ENCODE results near the gene NFIL3.
"Not testable (repeated sequence)": the region's sequence is repeated elsewhere in the genome, so short reads cannot be mapped to it uniquely, and the experiment has no call there.

Gene NFIL3

DNA sequence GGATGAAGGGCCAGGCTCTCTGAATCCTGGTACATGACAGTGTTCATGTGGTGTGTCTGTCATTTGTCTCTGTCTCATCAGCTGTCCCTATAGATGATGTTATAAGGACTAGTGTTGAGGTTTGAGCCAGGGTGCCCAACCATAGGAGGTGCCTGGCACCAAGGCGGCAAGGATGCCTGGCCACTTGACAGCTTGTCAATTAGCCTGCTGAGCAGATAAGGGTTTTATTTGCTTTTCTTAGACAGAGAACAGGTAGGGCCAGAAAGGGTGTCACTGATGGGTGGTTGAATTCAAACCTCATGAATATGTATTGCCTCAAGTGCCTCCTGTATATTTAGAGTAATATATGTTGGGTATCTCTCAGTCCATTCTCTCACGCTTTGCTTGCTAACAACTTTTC, 31.8 kb downstream of the NFIL3 start:
- Histone ChIP-seq H3K79me2 (ENCODE audit: insufficient read depth, low read length) (no peaks in the 10 kb centered on the region), H2AFZ (ENCODE audit: low read depth, low read length, severe bottlenecking) (no peak overlapping the region), H3K36me3 (ENCODE audit: low read length) (no peaks in the 10 kb centered on the region), H3K9me2 (replicated peaks; ENCODE audit: insufficient read depth, low read length) (no peaks in the 10 kb centered on the region), H3F3A (ENCODE audit: insufficient read depth) (no peaks in the 10 kb centered on the region), H3K27ac (ENCODE audit: low read depth, low read length) (no peak overlapping the region), H3K4me2 (ENCODE audit: low read depth, low read length, poor library complexity, severe bottlenecking) (no peak overlapping the region), H3K9me3 (ENCODE audit: insufficient read depth, low read length) (no peaks in the 10 kb centered on the region), H3K9ac (ENCODE audit: low read length) (no peak overlapping the region), H4K20me1 (ENCODE audit: low read depth, low read length) (no peaks in the 10 kb centered on the region), H3K27me3 (ENCODE audit: low read length) (no peaks in the 10 kb centered on the region), H3K4me3 (ENCODE audit: insufficient read depth, low read length, poor library complexity, severe bottlenecking) (no peak overlapping the region)
- no peak for TF ChIP-seq EZH2phosphoT487 (conservative IDR thresholded peaks at IDR 0.05; ENCODE audit: low read length)
- TF ChIP-seq, protein P1, sequence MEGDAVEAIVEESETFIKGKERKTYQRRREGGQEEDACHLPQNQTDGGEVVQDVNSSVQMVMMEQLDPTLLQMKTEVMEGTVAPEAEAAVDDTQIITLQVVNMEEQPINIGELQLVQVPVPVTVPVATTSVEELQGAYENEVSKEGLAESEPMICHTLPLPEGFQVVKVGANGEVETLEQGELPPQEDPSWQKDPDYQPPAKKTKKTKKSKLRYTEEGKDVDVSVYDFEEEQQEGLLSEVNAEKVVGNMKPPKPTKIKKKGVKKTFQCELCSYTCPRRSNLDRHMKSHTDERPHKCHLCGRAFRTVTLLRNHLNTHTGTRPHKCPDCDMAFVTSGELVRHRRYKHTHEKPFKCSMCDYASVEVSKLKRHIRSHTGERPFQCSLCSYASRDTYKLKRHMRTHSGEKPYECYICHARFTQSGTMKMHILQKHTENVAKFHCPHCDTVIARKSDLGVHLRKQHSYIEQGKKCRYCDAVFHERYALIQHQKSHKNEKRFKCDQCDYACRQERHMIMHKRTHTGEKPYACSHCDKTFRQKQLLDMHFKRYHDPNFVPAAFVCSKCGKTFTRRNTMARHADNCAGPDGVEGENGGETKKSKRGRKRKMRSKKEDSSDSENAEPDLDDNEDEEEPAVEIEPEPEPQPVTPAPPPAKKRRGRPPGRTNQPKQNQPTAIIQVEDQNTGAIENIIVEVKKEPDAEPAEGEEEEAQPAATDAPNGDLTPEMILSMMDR (IDR thresholded peaks at IDR 0.05; ENCODE audit: insufficient read depth, low read length, poor library complexity, severe bottlenecking) = no peak

DNA sequence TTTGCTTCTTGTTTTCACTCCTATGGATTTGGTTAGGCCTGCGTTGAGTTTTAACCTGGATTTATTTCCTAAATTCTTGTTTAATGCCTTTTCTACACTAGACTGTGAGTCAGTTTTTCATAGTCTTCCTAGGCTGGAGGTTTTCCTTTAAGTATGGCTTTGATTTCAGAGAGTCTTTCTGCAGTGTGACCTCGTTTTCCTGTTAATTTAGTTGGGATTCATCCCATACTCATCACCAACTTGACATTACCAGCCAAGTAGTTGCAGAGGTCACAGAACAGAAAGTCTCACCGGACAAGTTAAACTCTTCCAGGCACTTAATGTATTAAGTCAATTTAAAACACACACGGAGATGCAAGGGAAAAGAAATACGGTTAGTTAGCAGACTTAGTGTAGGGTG, 32.2 kb downstream of the NFIL3 start:
- TF ChIP-seq, protein P1 (IDR thresholded peaks at IDR 0.05; ENCODE audit: insufficient read depth, low read length, poor library complexity, severe bottlenecking) = no peak
- no peak for TF ChIP-seq EZH2phosphoT487 (conservative IDR thresholded peaks at IDR 0.05; ENCODE audit: low read length)
- no peaks in the 10 kb centered on the region for H4K20me1 ChIP-seq (ENCODE audit: low read depth, low read length)
- no peak overlapping the region for H2AFZ ChIP-seq (ENCODE audit: low read depth, low read length, severe bottlenecking)
- no peak overlapping the region for H3K4me2 ChIP-seq (ENCODE audit: low read depth, low read length, poor library complexity, severe bottlenecking)
- H3K4me3 ChIP-seq (ENCODE audit: insufficient read depth, low read length, poor library complexity, severe bottlenecking) = no peak overlapping the region
- no peaks in the 10 kb centered on the region for H3K27me3 ChIP-seq (ENCODE audit: low read length)
- no peaks in the 10 kb centered on the region for H3K36me3 ChIP-seq (ENCODE audit: low read length)
- H3K9ac ChIP-seq (ENCODE audit: low read length) = no peak overlapping the region
- H3F3A ChIP-seq (ENCODE audit: insufficient read depth) = no peaks in the 10 kb centered on the region
- no peaks in the 10 kb centered on the region for H3K79me2 ChIP-seq (ENCODE audit: insufficient read depth, low read length)
- no peaks in the 10 kb centered on the region for H3K9me2 ChIP-seq (replicated peaks; ENCODE audit: insufficient read depth, low read length)
- H3K27ac ChIP-seq (ENCODE audit: low read depth, low read length) = no peak overlapping the region
- no peaks in the 10 kb centered on the region for H3K9me3 ChIP-seq (ENCODE audit: insufficient read depth, low read length)

DNA sequence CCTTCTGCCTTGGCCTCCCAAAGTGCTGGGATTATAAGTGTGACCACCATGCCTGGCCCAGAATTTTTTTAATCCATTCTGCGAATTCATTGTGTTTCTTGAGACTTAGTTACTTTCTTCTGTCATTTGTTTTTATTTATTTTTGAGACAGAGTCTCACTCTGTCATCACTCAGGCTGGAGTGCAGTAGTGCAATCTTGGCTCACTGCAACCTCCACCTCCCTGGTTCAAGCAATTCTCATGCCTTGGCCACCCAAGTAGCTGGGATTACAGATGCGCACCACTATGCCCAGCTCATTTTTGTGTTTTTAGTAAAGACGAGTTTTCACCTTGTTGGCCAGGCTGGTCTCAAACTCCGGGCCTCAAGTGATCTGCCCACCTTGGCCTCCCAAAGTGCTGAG, 33.9 kb downstream of the NFIL3 start:
- not testable (repeated sequence) for H2AFZ ChIP-seq (ENCODE audit: low read depth, low read length, severe bottlenecking); H4K20me1 ChIP-seq (ENCODE audit: low read depth, low read length); H3K9me2 ChIP-seq (replicated peaks; ENCODE audit: insufficient read depth, low read length); H3K79me2 ChIP-seq (ENCODE audit: insufficient read depth, low read length); H3F3A ChIP-seq (ENCODE audit: insufficient read depth); H3K27ac ChIP-seq (ENCODE audit: low read depth, low read length); H3K9ac ChIP-seq (ENCODE audit: low read length); H3K27me3 ChIP-seq (ENCODE audit: low read length); H3K4me2 ChIP-seq (ENCODE audit: low read depth, low read length, poor library complexity, severe bottlenecking); H3K4me3 ChIP-seq (ENCODE audit: insufficient read depth, low read length, poor library complexity, severe bottlenecking); H3K9me3 ChIP-seq (ENCODE audit: insufficient read depth, low read length); H3K36me3 ChIP-seq (ENCODE audit: low read length)

DNA sequence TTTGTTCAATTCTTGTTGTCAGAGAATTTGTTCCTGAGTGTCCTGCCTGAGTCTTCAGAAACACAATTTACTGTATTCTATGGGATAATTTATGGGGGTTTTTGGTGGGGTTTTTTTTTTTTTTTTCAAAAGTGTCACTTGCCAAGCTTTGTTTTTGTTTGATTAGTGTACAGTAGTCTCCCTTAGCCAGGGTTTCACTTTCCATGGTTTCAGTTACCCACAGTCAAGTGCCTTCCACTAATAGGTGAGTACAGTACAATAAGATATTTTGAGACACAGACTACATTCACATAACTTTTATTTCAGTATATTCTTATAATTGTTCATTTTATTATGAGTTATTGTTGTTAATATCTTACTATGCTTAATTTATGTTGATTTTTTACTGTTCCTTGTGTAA, 36.9 kb downstream of the NFIL3 start:
- H4K20me1 ChIP-seq (ENCODE audit: low read depth, low read length) = no peaks in the 10 kb centered on the region

More for the DNA sequence above, 36.9 kb downstream of the NFIL3 start:
- Histone ChIP-seq H3K27me3 (ENCODE audit: low read length) (no peaks in the 10 kb centered on the region), H3K36me3 (ENCODE audit: low read length) (no peaks in the 10 kb centered on the region), H3K79me2 (ENCODE audit: insufficient read depth, low read length) (no peaks in the 10 kb centered on the region), H3K4me3 (ENCODE audit: insufficient read depth, low read length, poor library complexity, severe bottlenecking) (no peak overlapping the region), H3K9me3 (ENCODE audit: insufficient read depth, low read length) (no peaks in the 10 kb centered on the region), H2AFZ (ENCODE audit: low read depth, low read length, severe bottlenecking) (no peak overlapping the region), H3K9ac (ENCODE audit: low read length) (no peak overlapping the region), H3K9me2 (replicated peaks; ENCODE audit: insufficient read depth, low read length) (no peaks in the 10 kb centered on the region), H3K27ac (ENCODE audit: low read depth, low read length) (no peak overlapping the region), H3F3A (ENCODE audit: insufficient read depth) (no peaks in the 10 kb centered on the region), H3K4me2 (ENCODE audit: low read depth, low read length, poor library complexity, severe bottlenecking) (no peak overlapping the region)
- TF ChIP-seq, protein P1 (IDR thresholded peaks at IDR 0.05; ENCODE audit: insufficient read depth, low read length, poor library complexity, severe bottlenecking) = no peak
- TF ChIP-seq EZH2phosphoT487 (conservative IDR thresholded peaks at IDR 0.05; ENCODE audit: low read length) = no peak
